KOPT-K1 (cell line): Measurements from ENCODE around the gene VEGFC.

Experiments used
- H3K27ac ChIP-seq: fragments of 200-600 bp; sonication (generic); 2 replicates; pipeline ENCODE4 v1.5.1; 2016; ENCODE audit warnings: antibody characterized with exemption, mild to moderate bottlenecking, low read depth, low read length; ENCODE audit not compliant: poor library complexity, severe bottlenecking
- H3K36me3 ChIP-seq: fragments of 200-600 bp; sonication (generic); 2 replicates; pipeline ENCODE4 v1.5.1; 2017; ENCODE audit warnings: antibody characterized with exemption, mild to moderate bottlenecking, low read length, moderate library complexity; ENCODE audit not compliant: insufficient read depth
- H3K9me3 ChIP-seq: fragments of 200-600 bp; sonication (generic); 2 replicates; pipeline ENCODE4 v1.5.1; 2017; ENCODE audit warnings: antibody characterized with exemption, low read length, mild to moderate bottlenecking; ENCODE audit not compliant: insufficient read depth, poor library complexity, severe bottlenecking

VEGFC gene

GRCh38 chr4:176758323-176758722 lies 34.4 kb downstream of the VEGFC start:
- no peak overlapping the region for H3K27ac ChIP-seq
- H3K9me3 ChIP-seq: no peaks in the 10 kb centered on the region
- H3K36me3 ChIP-seq: no peaks in the 10 kb centered on the region

GRCh38 chr4:176755613-176756012 lies 37.1 kb downstream of the VEGFC start:
- no peaks in the 10 kb centered on the region for H3K36me3 ChIP-seq
- no peaks in the 10 kb centered on the region for H3K9me3 ChIP-seq
- no peak overlapping the region for H3K27ac ChIP-seq

DNA sequence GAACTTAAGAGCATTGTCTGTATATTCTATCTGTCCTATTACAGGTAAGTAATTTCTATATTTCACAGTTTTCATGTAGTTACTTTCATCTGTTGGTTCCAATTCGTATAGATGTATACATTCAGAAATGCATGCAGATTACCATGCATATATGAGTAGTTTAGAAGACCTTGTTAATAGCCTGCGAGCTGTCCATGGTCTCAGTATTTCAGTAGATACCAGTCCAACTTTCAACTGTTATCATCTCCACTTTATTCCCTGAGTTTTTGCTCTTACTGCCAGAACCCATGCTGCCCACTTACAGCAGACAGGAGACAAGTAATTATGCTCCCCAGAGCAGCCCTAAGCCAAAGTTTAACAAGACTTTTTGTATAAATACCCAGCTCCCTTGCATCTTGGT lies 37.7 kb downstream of the VEGFC start:
- Histone ChIP-seq H3K36me3 (no peaks in the 10 kb centered on the region), H3K27ac (no peak overlapping the region), H3K9me3 (no peaks in the 10 kb centered on the region)

DNA sequence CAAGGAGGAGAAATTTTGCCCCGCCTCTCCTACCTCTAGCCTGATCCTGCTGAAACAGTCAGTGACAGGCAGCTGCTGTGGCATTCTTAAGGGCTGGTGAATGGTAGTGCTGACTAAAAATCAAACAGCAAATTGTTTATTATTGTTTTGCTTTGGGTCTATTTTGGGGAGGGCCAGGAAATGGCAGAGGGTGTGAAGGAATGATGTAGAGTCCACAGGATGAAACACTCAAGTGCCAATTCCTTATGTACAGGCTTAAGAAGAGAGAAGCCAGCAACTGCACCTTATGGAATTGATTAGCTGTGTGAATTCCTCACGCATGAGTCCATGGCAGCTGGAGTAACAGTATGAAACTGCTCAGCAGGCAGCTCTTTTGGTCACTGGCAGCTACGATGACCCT lies 39.7 kb downstream of the VEGFC start:
- no peaks in the 10 kb centered on the region for H3K36me3 ChIP-seq
- H3K9me3 ChIP-seq: no peaks in the 10 kb centered on the region
- H3K27ac ChIP-seq: no peak overlapping the region

DNA sequence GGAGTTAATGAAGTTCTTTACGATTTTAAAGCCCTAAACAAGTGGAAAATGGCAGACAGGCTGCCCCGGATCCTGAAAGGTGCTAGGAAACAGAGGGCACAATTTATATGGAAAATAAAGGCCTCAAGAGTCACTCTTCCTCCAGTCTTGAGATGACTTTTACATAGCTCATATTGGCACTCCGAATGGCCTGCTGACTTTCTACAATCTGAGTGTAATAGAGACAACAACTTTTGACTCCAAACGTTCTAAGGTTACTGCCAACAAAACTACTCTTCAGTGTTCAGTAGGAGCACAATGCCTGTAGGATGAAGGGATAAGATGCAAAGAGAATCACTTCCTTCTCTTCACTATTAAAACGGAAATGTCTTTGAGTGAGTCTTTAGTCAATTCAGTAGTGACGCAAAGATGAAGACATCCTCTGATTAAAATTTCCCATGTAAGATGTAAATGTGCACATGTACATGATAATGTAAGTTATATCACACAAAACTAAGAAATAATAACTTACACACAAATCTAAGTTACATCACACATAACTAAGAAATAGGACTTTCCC lies 40.5 kb downstream of the VEGFC start:
- Histone ChIP-seq H3K36me3 (no peaks in the 10 kb centered on the region), H3K9me3 (no peaks in the 10 kb centered on the region), H3K27ac (no peak overlapping the region)

GRCh38 chr4:176751061-176751460 lies 41.7 kb downstream of the VEGFC start:
- H3K36me3 ChIP-seq: no peaks in the 10 kb centered on the region
- no peaks in the 10 kb centered on the region for H3K9me3 ChIP-seq
- no peak overlapping the region for H3K27ac ChIP-seq

DNA sequence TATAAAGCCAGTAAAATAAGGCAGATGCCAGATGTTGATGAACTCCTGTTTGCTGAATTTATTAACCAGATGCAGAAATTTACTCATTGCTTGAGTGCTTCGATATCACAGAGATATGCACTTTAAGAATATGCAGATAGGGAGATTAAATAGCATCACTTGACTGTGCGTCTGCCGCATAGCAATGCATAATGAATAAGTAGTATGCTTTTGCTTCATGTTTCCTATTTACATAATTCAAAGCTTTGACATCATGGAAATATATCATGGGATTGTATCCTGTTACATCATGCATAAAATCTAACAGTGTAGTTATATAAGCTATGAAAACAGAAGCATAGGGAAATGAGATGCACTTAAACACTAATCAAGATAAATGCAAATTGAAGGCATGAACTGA lies 45.9 kb downstream of the VEGFC start:
- H3K36me3 ChIP-seq: no peaks in the 10 kb centered on the region
- H3K27ac ChIP-seq: no peak overlapping the region
- H3K9me3 ChIP-seq: no peaks in the 10 kb centered on the region

DNA sequence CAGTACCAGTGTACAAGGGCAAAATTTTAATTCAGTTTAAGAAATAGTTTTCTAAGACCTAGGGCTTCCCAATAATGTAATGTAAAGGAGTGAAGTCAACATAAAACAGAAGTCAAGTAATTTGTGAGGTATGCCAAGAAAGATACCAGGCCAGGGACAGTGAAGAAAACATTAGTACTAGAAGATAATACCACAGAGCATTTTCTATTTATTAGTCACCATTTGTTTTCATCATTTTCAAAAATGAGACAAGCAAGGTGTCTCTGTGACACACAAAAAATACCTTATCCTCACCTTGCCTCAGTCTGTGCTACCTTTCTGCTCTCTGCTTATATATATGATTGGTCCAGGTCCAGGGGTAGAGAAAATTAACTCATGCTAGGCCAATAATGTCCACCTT lies 46.8 kb downstream of the VEGFC start:
- Histone ChIP-seq H3K36me3 (no peaks in the 10 kb centered on the region), H3K27ac (no peak overlapping the region), H3K9me3 (no peaks in the 10 kb centered on the region)

DNA sequence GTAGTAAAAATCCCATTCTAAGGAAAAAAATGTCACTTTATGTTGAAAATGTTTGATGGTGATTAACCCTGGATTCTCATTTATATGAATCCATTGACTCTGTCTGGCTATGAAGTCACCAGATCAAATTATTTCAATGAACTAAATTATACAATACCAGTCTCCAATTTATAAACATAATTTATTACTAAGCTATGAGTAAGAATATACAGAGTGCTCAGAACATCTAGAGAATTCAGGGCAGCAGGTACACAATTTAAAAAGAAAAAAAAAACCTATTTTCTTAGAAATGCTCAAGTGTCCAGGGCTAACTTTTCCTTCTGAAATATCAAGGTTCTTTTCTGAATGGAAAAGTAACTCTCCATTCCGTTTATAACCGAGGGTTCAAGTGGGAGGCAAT lies 48.6 kb downstream of the VEGFC start:
- no peaks in the 10 kb centered on the region for H3K9me3 ChIP-seq
- H3K27ac ChIP-seq: no peak overlapping the region
- no peaks in the 10 kb centered on the region for H3K36me3 ChIP-seq

GRCh38 chr4:176742211-176742610 lies 50.5 kb downstream of the VEGFC start:
- H3K36me3 ChIP-seq: no peaks in the 10 kb centered on the region
- H3K27ac ChIP-seq: no peak overlapping the region
- H3K9me3 ChIP-seq: no peaks in the 10 kb centered on the region

DNA sequence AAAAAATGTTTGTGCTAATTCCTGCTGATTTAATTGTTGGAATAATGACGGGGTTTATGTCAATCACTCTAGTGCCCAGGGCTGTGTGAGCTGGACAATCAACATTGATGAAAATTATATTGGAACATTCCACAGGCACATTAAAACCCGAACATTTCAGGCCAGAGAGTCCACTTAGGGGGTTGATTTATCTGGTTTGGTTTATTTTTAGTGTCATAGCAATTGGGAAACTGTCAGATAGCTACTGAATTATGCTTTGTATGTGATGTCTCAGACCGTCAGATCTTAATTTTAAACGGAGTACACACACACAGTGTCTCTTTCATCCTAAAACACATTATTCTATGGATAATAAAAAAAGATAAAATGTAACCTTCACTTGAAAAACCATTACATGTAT lies 51.5 kb downstream of the VEGFC start:
- Histone ChIP-seq H3K9me3 (no peaks in the 10 kb centered on the region), H3K27ac (no peak overlapping the region), H3K36me3 (no peaks in the 10 kb centered on the region)

GRCh38 chr4:176735300-176735699 lies 57.4 kb downstream of the VEGFC start:
- H3K36me3 ChIP-seq: no peaks in the 10 kb centered on the region
- no peak overlapping the region for H3K27ac ChIP-seq
- H3K9me3 ChIP-seq: no peaks in the 10 kb centered on the region

GRCh38 chr4:176734461-176734860 lies 58.3 kb downstream of the VEGFC start:
- Histone ChIP-seq H3K36me3 (no peaks in the 10 kb centered on the region), H3K9me3 (no peaks in the 10 kb centered on the region), H3K27ac (no peak overlapping the region)

DNA sequence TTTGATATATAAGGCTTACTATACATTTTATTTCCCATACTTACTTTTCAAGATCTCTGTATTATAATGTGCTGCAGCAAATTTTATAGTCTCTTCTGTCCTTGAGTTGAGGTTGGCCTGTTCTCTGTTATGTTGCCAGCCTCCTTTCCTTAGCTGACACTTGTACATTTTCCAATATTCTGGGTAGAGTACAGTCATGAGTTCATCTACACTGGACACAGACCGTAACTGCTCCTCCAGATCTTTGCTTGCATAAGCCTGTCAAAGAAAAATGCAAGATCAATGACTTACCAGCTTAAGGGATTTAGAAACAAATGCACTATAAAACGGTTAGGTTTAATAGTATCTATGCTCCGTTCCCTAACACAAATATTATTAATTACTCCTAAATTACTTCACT lies 63.2 kb downstream of the VEGFC start:
- Histone ChIP-seq H3K27ac (no peak overlapping the region), H3K9me3 (no peaks in the 10 kb centered on the region), H3K36me3 (no peaks in the 10 kb centered on the region)

GRCh38 chr4:176726803-176727202 lies 65.9 kb downstream of the VEGFC start:
- no peaks in the 10 kb centered on the region for H3K9me3 ChIP-seq
- H3K36me3 ChIP-seq: no peaks in the 10 kb centered on the region
- no peak overlapping the region for H3K27ac ChIP-seq

DNA sequence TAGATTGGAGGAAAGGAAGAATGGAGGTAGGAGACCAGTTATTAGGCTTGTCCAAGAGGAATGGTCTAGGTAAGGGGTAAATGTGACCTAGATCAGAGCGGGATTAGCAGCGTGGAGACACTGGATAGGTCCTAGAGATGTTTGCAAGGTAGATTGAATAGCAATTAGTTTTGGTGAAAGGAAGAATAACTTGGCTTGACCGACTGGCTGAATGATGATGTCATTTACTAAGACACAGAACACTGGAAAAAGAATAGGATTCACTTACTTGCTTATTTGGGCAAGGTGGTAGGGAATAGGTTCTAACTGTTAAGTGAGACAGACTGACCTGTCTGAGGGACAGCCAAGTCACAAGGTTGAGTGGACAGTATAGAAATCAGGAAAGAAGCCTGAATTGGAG lies 71.3 kb downstream of the VEGFC start:
- no peaks in the 10 kb centered on the region for H3K9me3 ChIP-seq
- H3K36me3 ChIP-seq: no peaks in the 10 kb centered on the region
- H3K27ac ChIP-seq: no peak overlapping the region

GRCh38 chr4:176718881-176719280 lies 73.8 kb downstream of the VEGFC start:
- H3K36me3 ChIP-seq: no peaks in the 10 kb centered on the region
- H3K9me3 ChIP-seq: no peaks in the 10 kb centered on the region
- no peak overlapping the region for H3K27ac ChIP-seq
